DOHH2 (cell line): ENCODE measurements around the gene RAPGEF3.

Experiments used
- CTCF ChIP-seq: fragments of 200-600 bp; sonication (generic); IDR thresholded peaks from one replicate; pipeline ENCODE4 v1.5.1; 2014; ENCODE audit warnings: antibody characterized with exemption, mild to moderate bottlenecking, low read depth, low read length; ENCODE audit not compliant: poor library complexity, severe bottlenecking
- EZH2phosphoT487 ChIP-seq: fragments of 200-600 bp; sonication (generic); IDR thresholded peaks from 2 replicates; pipeline ENCODE4 v1.6.1; 2017; ENCODE audit warnings: borderline replicate concordance, mild to moderate bottlenecking, antibody characterized with exemption, low read length, moderate library complexity, mixed read lengths

- TF ChIP-seq CTCF (no peak), EZH2phosphoT487 (no peak)
Observed at GRCh38 chr12:47751561-47751960, 7.1 kb downstream of the RAPGEF3 start.
